HG02678 (cell line): Measurements from ENCODE around the gene FNDC3B.

Source experiments
- ATAC-seq: cut with Tn5 transposase; IDR thresholded peaks from one replicate; pipeline ENCODE4 v1.9.1; 2021; ENCODE audit warnings: mild to moderate bottlenecking, moderate library complexity; ENCODE audit not compliant: unreplicated experiment

Gene FNDC3B

GRCh38 chr3:172321035-172321434, 281.7 kb downstream of the FNDC3B start:
- no peak for ATAC-seq

DNA sequence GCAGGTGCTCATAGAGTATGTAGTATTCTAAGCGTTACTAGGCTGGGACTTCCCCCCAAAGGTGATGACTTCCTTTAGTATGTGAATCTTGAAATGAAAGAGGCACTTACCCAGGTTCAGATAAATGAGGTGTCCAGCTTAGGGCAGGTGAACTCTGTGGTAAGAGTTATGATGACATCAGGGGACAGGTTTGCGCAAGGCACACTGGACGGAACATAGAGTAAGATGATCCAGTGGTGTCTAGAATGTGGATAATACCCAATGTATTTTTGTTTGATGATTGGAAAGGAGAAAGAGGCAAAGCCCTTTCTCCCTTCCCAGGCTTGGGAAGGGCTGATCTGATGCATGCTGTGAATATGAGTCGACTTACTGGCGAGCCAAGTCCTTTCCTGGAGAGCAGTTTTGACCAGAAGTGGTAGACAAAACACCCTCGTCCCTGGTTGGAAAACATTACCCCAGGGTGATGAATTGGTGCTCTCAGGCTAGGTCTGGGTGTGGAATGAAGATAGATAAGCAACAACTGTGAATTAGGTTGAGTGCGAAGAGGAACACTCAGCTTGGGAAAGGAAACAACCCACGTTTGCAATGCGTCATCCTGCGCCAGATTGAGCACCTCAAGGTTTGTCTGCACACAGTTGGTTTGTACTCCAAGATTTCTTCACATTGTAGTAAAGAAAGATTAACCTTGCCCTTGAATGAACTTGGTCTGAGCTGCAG, 284.7 kb downstream of the FNDC3B start:
- no peak for ATAC-seq

- ATAC-seq: no peak
Observed at GRCh38 chr3:172324611-172325203, 285.3 kb downstream of the FNDC3B start.

DNA sequence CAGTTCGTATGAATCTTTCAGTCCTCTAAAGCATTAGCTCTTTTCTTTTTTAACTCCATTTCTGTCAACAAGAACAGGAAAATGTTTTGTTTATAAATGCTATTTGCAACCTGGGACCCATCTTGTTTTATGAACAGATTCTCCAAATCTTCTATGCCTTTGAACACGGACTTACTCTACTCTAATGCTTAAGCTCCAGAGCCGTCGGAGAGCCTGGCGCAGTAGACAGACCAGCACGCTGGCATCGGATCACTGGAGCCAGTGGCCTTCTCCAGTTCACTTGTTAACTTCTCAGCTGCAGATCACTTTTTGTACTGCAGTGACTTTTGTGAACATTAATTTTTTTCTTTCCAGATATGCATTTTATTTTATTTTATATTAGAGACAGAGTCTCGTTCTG, 286.1 kb downstream of the FNDC3B start:
- ATAC-seq: no peak

- ATAC-seq: no peak
Observed at GRCh38 chr3:172326993-172327392, 287.6 kb downstream of the FNDC3B start.

GRCh38 chr3:172328282-172328681, 288.9 kb downstream of the FNDC3B start:
- ATAC-seq: no peak

DNA sequence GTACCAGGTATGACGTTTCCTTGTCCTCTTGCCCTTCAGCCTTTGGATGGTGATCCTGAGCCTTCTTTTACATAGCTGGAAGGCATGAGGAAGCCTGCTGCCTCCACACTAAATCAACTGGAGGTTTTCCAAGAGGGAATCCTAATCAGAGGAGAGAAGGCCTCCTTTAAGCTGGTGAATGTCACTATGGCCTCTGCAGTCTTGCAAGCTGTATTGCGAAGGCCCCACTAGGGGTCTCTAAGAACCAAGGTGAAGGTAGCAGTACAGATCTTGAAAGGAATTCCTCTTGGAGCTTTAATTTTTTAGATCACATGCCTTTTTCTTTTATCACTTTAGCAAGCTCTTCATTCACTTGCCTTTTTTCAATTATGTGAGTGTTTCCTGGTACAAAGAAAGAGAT, 289.7 kb downstream of the FNDC3B start:
- ATAC-seq: no peak

DNA sequence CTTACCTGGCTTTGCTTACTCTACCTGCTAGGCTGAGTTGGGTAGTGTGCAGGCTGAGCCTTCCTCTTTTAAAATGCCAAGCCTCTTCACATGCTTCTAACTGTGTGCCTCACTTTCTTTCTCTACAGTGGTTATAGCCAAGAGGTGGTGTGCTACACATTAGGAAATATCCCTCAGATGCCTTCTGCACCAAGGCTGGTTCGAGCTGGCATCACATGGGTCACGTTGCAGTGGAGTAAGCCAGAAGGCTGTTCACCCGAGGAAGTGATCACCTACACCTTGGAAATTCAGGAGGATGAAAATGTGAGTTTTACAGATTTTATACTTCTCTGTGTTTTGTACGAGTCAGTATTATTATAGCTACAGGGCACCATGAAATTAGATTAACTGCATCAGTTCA, 291.0 kb downstream of the FNDC3B start:
- no peak for ATAC-seq

DNA sequence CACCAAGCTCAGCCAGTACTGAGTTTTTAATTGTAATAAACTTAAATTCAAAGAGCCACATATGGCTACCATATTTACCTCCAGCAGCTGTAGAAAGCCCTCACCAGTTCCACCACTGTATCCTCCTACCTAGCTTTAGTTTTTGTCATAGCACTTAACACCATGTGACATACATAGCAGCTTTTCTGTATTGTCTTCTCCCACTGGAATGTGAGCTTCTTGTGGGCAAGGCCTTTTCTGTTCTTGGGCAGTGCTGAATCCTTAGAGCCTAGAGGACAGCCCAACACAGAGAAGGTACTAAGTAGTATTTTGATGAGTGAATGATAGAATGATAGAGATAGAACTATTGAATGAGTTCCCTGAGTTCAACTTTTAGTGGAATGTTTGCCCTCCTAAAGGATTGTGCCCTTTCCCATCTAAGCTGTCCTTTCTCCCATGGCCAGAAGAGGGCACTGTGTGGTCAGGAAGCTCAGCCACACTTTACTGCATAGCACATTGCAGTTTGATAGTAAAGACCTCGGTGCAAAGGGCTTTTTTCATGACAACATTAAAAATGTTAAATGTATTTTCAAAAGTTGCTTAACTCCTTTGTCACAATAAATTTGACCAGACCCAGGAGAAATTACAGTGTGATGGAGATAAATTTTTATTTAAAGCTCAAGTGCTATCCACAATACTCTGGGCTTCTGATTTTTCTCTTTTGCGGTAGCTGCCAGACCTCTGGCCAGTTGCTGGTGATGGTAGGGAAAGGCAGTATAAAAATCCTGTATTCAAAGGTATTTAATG, 293.1 kb downstream of the FNDC3B start:
- ATAC-seq: peak; percentile 84

- ATAC-seq: no peak
Observed at GRCh38 chr3:172333042-172333377, 293.6 kb downstream of the FNDC3B start.

DNA sequence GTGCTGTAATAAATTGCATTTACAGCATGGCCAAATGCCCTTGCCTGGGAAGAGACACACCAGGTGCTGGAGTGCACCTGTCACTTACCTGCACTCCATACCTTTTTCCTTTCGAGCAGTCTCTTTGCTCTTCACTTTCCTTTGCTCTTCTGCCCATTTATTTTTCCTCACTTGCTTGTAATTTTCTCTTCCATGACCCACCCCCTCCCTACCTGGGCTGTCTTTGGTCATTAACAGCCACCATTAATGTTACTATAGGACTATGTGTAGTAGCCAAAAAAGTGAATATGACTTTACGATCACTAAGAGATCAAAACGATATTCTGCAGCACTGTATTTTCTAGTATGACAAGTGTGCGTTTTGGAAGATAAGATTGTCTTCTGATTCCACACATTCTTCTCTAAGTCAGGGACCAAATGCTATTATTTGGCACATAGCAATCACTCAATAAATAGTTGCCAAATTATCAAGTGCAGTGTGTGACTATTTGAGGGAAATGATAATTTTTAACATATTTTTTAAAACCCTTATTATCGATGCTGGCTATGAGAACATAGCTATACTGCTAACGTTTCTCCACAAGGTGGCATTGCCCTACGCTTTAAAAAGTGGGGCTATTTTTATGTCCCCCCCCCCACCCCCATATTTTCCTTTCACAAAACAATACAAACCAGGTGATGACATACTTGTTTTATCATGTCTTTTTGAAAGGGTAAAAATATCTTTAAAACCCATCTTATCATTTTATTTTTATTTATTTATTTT, 294.5 kb downstream of the FNDC3B start:
- no peak for ATAC-seq

- ATAC-seq: no peak
Observed at GRCh38 chr3:172334671-172335207, 295.4 kb downstream of the FNDC3B start.

- ATAC-seq: no peak
Observed at GRCh38 chr3:172339892-172340291, 300.5 kb downstream of the FNDC3B start.

DNA sequence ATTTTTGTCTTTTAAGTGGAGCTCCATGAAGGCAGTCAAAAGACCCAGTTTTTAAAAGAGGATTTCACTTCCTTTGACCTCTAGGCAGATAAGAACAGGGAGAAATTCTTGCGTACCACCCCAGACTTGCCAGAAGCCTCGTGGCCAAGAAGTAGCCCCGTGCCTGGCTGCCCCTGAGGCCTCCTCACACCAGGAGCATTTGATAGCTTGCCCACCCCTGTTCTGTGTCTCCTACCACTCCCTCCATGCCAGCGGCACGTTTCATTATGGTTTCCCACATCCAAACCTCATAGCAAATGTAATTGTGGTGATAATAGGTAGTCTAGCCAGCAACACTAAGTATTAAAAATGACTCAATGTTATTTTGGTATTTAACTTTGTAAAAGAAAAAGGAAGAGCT, 301.2 kb downstream of the FNDC3B start:
- ATAC-seq: no peak

- ATAC-seq: peak; percentile 75
Observed at GRCh38 chr3:172341482-172342059, 302.2 kb downstream of the FNDC3B start.

GRCh38 chr3:172342097-172342659, 302.8 kb downstream of the FNDC3B start:
- ATAC-seq: no peak

- no peak for ATAC-seq
Observed at GRCh38 chr3:172343117-172343516, 303.7 kb downstream of the FNDC3B start.

- no peak for ATAC-seq
Observed at GRCh38 chr3:172343979-172344378, 304.6 kb downstream of the FNDC3B start.

GRCh38 chr3:172346161-172346560, 306.8 kb downstream of the FNDC3B start:
- ATAC-seq: no peak

- no peak for ATAC-seq
Observed at GRCh38 chr3:172347895-172348679, 308.7 kb downstream of the FNDC3B start.
